ENCODE measurements around the gene DISP3.

DISP3 gene

DNA sequence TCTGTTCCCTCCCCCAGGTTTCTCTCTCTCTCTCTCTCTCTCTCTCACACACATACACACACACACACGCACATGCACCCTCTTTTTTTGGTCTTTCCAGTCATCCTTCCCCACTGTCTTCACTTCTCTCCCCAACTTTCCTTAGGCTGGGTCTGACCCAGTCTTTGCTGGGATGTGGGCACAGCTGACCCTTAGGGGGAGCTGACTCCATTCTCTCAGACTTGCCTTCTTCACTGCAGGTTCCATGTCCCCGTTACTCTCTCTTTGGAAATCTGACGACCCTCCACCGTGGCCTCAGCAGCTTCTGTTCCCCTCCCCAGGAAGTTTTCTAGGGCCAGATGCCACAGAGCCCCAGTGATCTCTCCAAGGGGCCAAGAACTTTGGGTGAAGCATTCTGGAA is 2.1 kb downstream of the DISP3 start:
- H3K79me2 ChIP-seq (ENCODE audit: control insufficient read depth, low read length): no peaks in the 10 kb centered on the region; the same call in 1 of the 2 replicates

DNA sequence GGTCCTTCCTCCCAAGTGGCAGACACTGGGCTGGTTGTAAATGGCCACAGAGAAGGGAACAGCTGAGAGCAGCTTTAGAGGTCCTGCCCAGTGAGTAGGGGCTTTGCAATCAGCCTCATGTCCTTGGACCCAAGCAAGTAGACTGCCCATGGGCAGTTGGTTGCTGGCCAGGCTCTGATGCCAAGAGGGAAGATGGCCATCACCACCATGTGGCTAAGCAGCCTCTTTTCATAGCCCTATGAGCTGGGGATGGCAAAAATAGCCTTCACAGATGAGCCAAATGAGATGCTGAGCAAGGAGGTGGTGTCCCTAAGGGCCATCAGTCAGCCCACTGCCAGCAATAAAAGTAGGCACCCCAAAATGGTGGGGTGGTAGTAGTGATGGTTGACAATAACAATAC is 3.2 kb downstream of the DISP3 start:
- Histone ChIP-seq H3K36me3 (ENCODE audit: control insufficient read depth, low read length) (no peaks in the 10 kb centered on the region), H3K27me3 (ENCODE audit: control insufficient read depth, low read length) (peaks cover 10% of the 10 kb centered on the region), H3K9me2 (replicated peaks; ENCODE audit: control insufficient read depth, low read length) (no peaks in the 10 kb centered on the region), H3K4me2 (ENCODE audit: low read length) (no peak overlapping the region), H3K4me1 (ENCODE audit: control insufficient read depth, low read length) (peaks cover 9% of the 10 kb centered on the region; the same call in 1 of the 2 replicates), H3K27ac (ENCODE audit: low read depth, low read length) (no peak overlapping the region), H4K20me1 (ENCODE audit: control insufficient read depth, insufficient read depth, low read depth, low read length) (0 out of 2 replicates have a peak, but pooled peaks cover 4% of the 10 kb centered on the region), H3F3A (ENCODE audit: control insufficient read depth, insufficient read depth) (no peaks in the 10 kb centered on the region), H3K4me3 (ENCODE audit: low read length) (no peak overlapping the region), H3K9me3 (ENCODE audit: control insufficient read depth, insufficient read depth, low read length) (no peaks in the 10 kb centered on the region), H3K79me2 (ENCODE audit: control insufficient read depth, low read length) (no peaks in the 10 kb centered on the region; the same call in 1 of the 2 replicates)
- no peak for TF ChIP-seq EZH2phosphoT487 (IDR thresholded peaks at IDR 0.05; ENCODE audit: borderline replicate concordance, low read length)
- TF ChIP-seq, protein P1, sequence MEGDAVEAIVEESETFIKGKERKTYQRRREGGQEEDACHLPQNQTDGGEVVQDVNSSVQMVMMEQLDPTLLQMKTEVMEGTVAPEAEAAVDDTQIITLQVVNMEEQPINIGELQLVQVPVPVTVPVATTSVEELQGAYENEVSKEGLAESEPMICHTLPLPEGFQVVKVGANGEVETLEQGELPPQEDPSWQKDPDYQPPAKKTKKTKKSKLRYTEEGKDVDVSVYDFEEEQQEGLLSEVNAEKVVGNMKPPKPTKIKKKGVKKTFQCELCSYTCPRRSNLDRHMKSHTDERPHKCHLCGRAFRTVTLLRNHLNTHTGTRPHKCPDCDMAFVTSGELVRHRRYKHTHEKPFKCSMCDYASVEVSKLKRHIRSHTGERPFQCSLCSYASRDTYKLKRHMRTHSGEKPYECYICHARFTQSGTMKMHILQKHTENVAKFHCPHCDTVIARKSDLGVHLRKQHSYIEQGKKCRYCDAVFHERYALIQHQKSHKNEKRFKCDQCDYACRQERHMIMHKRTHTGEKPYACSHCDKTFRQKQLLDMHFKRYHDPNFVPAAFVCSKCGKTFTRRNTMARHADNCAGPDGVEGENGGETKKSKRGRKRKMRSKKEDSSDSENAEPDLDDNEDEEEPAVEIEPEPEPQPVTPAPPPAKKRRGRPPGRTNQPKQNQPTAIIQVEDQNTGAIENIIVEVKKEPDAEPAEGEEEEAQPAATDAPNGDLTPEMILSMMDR (IDR thresholded peaks at IDR 0.05; ENCODE audit: low read depth, low read length, poor library complexity, severe bottlenecking): no peak

More for the DNA sequence above, 2.1 kb downstream of the DISP3 start:
- Histone ChIP-seq H4K20me1 (ENCODE audit: control insufficient read depth, insufficient read depth, low read depth, low read length) (0 out of 2 replicates have a peak, but pooled peaks cover 1% of the 10 kb centered on the region), H3F3A (ENCODE audit: control insufficient read depth, insufficient read depth) (no peaks in the 10 kb centered on the region), H3K4me2 (ENCODE audit: low read length) (no peak overlapping the region), H3K27me3 (ENCODE audit: control insufficient read depth, low read length) (peaks cover 16% of the 10 kb centered on the region), H3K27ac (ENCODE audit: low read depth, low read length) (no peak overlapping the region), H3K9me3 (ENCODE audit: control insufficient read depth, insufficient read depth, low read length) (no peaks in the 10 kb centered on the region), H3K4me3 (ENCODE audit: low read length) (no peak overlapping the region), H3K4me1 (ENCODE audit: control insufficient read depth, low read length) (peaks cover 11% of the 10 kb centered on the region), H3K36me3 (ENCODE audit: control insufficient read depth, low read length) (no peaks in the 10 kb centered on the region), H3K9me2 (replicated peaks; ENCODE audit: control insufficient read depth, low read length) (no peaks in the 10 kb centered on the region)
- no peak for TF ChIP-seq EZH2phosphoT487 (IDR thresholded peaks at IDR 0.05; ENCODE audit: borderline replicate concordance, low read length)
- TF ChIP-seq, protein P1 (IDR thresholded peaks at IDR 0.05; ENCODE audit: low read depth, low read length, poor library complexity, severe bottlenecking): peak; percentile 16

GRCh38 chr1:11482701-11483479 is 3.9 kb downstream of the DISP3 start:
- Histone ChIP-seq H3K27me3 (ENCODE audit: control insufficient read depth, low read length) (peaks cover 3% of the 10 kb centered on the region), H4K20me1 (ENCODE audit: control insufficient read depth, insufficient read depth, low read depth, low read length) (0 out of 2 replicates have a peak, but pooled peaks cover 4% of the 10 kb centered on the region), H3K9me3 (ENCODE audit: control insufficient read depth, insufficient read depth, low read length) (no peaks in the 10 kb centered on the region), H3K79me2 (ENCODE audit: control insufficient read depth, low read length) (no peaks in the 10 kb centered on the region; the same call in 1 of the 2 replicates), H3K9me2 (replicated peaks; ENCODE audit: control insufficient read depth, low read length) (no peaks in the 10 kb centered on the region), H3K4me3 (ENCODE audit: low read length) (no peak overlapping the region), H3K4me1 (ENCODE audit: control insufficient read depth, low read length) (peaks cover 9% of the 10 kb centered on the region; the same call in 1 of the 2 replicates), H3K36me3 (ENCODE audit: control insufficient read depth, low read length) (no peaks in the 10 kb centered on the region), H3K4me2 (ENCODE audit: low read length) (no peak overlapping the region), H3F3A (ENCODE audit: control insufficient read depth, insufficient read depth) (no peaks in the 10 kb centered on the region), H3K27ac (ENCODE audit: low read depth, low read length) (no peak overlapping the region)
- TF ChIP-seq EZH2phosphoT487 (IDR thresholded peaks at IDR 0.05; ENCODE audit: borderline replicate concordance, low read length): no peak
- TF ChIP-seq, protein P1 (IDR thresholded peaks at IDR 0.05; ENCODE audit: low read depth, low read length, poor library complexity, severe bottlenecking): no peak

All from DOHH2 (cell line).